ENCODE results near the gene FAM72B. TPM values are rescaled to one million over a fixed set of nuclear protein-coding genes. Genes with fewer than 3 reads are reported as not detected.
"Not testable (repeated sequence)": the region's sequence is repeated elsewhere in the genome, so short reads cannot be mapped to it uniquely, and the experiment has no call there.

Gene FAM72B
- total RNA-seq, 4 donors from 2014 or later = 1.1 to 2.5 (median 1.5) TPM

DNA sequence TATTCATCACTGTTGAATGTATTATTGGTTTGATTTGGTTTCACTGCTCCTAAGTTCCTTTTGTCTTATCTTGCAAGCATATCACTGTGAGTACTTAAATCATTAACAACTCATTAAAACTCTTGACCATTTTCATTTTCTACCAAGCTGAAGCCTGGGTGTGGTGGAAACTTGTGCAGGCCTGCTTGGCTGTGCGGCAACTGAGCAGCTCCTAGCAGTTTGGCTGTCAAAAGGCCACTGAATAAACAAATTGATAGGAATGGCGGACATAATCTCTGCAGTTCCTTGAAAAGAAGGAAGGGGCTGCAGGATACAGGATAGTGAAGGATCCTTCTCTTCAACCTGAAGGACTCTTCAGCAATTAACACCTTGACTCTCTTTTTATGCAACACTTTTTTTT is 26.6 kb upstream of the FAM72B start:
- H3K36me3 ChIP-seq; H3K4me1 ChIP-seq; H3K9me3 ChIP-seq; DNase-seq (ENCODE audit: low spot score in 2 of 2); H3K27ac ChIP-seq; H3K4me3 ChIP-seq; H3K27me3 ChIP-seq: not testable (repeated sequence)
- 40% methylated on average over 2 of the region's 2 CpGs for WGBS

DNA sequence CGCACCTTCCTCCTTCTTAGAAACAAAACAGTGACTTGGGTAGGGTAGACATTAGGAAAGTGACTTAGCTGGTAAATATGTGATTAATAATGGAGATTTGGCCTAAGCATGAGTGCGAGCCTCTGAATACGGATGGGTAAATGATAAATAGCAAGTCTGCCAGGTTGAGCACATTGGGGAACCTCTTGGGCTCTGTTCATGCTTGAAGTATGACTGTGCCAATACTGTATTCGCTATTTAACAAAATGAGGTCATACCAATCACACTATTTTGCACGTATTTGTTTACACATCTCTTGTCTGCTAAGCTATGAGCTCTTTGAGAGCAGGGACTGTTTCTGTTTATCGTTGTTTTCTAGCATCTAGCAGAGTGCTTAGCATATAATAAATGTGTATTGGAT is 24.2 kb upstream of the FAM72B start:
- H3K27me3 ChIP-seq; DNase-seq (ENCODE audit: low spot score in 2 of 2); H3K36me3 ChIP-seq; H3K4me3 ChIP-seq; H3K4me1 ChIP-seq; H3K27ac ChIP-seq; H3K9me3 ChIP-seq: not testable (repeated sequence)
- WGBS = 65% methylated on average over 5 of the region's 6 CpGs

DNA sequence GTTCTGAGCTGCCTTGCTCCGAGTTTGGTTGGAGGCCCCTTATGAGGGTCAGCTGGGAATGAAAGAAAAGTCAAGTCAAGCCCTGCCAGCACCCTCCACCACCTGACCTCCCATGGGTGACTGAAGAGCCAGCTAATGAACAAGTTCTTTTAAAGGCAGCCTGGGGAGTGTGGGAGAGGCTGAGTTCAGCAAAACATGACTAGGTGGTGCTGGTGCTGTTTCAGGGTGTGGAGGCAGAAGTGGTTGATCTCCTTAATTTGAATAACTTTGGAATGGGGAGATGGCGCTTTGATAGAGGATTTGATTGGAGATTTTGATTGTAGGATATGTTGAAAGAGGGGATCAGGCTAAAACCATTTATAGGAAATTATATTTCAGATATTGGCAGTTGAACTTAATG is 23.2 kb upstream of the FAM72B start:
- not testable (repeated sequence) for H3K27ac ChIP-seq; H3K4me3 ChIP-seq; H3K27me3 ChIP-seq; H3K4me1 ChIP-seq; H3K9me3 ChIP-seq; DNase-seq (ENCODE audit: low spot score in 2 of 2); H3K36me3 ChIP-seq
- 83% methylated on average over 2 of the region's 2 CpGs for WGBS

DNA sequence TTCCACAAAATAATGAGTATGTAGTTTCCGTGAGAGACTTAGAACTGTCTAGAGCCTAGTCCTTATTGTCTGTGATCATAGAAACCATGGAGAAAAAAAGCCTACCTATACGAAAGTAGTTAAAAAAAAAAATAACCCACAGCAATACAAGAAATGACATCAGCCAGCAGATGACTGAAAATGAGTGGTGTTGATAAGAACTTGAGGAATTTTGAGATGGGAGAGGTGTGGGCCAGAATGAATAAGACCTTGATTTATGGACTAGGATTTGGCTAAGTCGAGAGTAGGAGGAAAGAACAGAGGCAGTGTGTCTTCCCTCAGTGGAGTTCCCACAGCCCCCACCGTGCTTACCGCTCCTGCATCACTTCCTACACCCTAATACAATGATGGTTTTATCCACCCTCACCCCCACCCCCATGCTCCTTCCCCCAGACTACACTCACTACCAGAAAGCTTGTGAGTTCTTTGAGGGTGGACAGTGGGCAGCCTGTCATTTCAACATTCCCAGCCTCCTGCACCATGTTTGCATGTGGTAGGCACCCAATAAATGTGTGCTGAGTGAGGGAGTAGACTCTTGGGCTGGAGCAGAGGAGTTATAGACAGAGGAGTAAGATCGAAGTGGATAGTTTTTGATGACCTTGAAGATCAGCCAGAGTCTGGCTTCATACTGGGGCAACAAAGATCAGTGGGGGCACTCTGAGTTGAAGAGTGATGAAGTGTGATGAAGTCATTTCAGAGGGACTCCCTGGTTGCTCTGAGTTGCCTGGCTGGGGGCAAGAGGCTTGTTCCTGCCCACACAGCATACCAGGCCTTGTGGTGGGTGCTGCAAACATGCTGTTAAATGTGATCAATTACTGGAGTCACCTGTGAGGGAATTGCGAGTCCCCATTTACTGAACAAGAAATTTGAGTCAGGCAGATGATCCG is 21.9 kb upstream of the FAM72B start:
- H3K9me3 ChIP-seq; H3K4me1 ChIP-seq; H3K4me3 ChIP-seq; DNase-seq (ENCODE audit: low spot score in 2 of 2); H3K27me3 ChIP-seq; H3K27ac ChIP-seq; H3K36me3 ChIP-seq: not testable (repeated sequence)
- 100% methylated on average over 1 of the region's 8 CpGs for WGBS

DNA sequence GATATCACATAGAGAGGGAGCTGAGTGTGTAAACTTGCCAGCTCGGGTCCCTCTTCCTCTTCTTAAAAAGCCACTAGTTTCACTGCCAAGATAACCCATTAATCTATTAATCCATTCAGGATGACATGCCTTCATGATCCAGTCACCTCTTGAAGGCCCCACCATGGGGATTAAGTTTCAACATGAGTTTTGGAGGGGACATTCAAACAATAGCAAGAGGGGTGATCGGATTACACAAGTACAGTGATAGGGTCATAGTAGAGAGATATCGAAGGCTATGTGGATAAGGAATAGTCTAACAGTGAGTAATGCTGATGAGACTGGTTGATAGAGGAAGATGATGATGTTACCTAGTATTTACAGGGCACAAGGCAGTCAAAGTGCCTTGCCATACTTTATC is 18.8 kb upstream of the FAM72B start:
- not testable (repeated sequence) for H3K4me1 ChIP-seq; H3K27ac ChIP-seq; H3K4me3 ChIP-seq; H3K36me3 ChIP-seq; H3K27me3 ChIP-seq; DNase-seq (ENCODE audit: low spot score in 2 of 2); H3K9me3 ChIP-seq
- 100% methylated on average over 2 of the region's 3 CpGs for WGBS

DNA sequence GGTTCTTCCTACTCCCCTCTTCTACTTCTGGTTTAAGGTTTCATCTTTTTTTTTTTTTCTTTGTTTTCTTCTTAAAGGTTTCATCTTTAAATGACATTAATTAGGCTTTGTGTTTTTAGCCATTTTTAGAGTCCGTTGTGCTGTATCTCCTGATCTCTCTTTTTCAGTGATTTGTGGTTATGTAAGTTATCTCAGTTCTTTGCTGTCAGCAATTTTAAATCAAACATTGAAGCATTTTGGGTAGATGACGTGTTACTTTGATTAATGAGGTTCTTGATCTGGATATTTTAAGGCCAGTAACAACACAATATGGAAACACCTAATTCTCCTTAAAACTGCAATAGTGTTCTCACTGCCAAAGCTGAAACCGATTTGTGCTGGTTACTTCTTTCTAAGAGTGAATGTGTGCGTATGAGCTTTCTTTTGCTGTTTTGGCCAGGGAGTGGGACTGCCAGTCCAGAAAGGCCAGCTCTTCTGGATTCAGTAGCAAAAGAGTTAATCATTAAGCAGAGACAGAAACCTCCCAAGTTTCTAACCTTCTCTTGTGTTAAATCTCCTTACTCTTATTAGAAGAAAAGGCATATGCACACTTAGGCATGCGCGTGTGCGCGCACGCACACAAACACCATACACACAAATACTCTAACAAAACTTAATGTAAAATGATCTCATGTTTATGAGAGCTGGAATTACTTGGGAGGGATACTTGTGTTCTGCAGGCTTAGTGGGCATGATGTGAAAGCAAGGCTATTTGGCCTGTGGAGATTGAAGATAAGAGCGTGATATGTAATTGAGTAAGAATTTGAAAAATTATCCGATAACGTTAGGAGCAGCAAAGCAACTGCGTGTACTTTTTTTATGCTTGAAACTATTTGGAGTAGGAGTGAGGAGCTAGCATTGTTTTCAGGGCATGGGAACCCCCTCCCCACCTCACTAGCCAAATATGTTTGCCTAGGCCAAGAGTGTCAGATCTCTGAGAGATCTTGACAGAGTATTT is 17.1 kb upstream of the FAM72B start:
- H3K27ac ChIP-seq; H3K9me3 ChIP-seq; H3K36me3 ChIP-seq; DNase-seq (ENCODE audit: low spot score in 2 of 2); H3K4me1 ChIP-seq; H3K4me3 ChIP-seq; H3K27me3 ChIP-seq: not testable (repeated sequence)
- 86% methylated on average over 9 of the region's 13 CpGs for WGBS

DNA sequence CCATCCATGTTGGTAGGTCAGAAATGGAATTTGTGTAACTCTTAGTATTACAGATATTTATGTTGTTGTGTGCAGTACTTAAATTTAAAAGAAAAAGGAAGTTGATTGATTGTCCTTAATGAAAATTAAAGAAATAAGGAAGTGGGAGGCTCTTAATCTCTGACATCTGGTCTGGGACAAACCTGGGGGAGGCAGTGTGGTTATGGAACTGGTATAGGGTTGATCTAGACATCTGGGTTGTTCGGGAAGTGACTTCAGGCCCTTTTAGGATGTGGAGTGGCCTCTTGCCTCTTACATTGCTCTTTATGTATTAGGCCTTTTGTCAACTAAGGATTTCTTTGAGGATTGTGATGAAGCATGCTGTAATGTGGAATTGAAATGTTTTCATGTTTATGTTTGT is 16.1 kb upstream of the FAM72B start:
- WGBS = no CpG with 5 or more reads among the region's 1 CpG

DNA sequence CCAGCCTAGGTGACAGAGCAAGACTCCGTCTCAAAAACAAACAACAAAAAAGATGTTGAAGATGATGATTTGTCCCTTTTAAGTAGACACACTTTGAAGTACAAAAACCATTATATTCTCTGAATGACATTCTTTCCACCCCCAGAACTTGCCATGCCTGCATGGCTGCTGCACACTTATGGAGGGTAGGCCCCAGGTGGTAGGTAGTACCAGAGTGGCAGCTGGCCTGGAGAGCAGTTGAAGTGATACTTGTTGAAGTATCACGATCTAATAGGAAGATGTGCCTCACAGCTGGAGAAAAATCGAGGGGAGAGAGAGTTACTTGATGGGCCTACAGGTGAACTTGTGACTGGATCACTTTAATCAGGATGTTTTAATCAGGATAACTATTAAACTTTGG is 15.6 kb upstream of the FAM72B start:
- WGBS = no CpG with 5 or more reads among the region's 3 CpGs
- DNase-seq (ENCODE audit: low spot score in 2 of 2) = not testable (repeated sequence)

More for the DNA sequence above, 16.1 kb upstream of the FAM72B start:
- not testable (repeated sequence) for H3K9me3 ChIP-seq; DNase-seq (ENCODE audit: low spot score in 2 of 2); H3K27ac ChIP-seq; H3K4me1 ChIP-seq; H3K4me3 ChIP-seq; H3K27me3 ChIP-seq; H3K36me3 ChIP-seq

DNA sequence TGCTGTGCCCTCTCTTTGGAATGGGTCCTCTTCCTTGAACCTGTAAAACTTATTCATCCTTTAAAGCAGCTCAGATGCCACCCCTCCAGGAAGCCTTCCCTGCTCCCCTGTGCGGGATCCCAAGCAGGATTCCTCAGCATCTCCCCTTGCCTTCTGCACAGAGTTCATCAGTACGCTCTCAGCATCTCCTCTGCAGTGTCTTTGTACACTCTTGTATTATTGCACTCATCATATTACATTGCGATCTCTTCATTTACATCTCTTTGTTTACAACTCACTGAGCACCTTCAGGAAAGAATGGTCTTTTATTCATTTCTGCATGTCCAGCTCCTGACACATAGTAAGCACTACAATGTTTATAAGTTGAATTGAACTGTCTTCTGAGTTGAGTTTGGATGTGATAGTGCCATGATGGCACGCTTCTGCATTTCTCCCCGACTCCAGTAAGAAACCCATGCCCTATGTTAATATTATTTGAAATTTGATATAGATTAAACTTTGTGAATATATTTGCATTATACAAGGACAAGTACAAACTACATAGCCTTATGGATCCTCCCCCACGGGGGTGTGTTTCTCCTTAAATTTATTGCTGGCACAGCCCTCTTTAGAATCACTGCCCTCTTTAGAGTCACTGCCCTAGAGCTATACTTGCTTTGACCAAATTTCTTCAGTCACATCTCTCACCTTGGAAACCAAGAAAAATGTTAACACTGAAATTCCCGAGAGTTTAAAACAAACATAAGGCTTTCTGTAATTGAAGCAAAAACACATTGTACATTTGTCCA is 13.1 kb upstream of the FAM72B start:
- 92% methylated on average over 3 of the region's 7 CpGs for WGBS

More for the DNA sequence above, 15.6 kb upstream of the FAM72B start:
- not testable (repeated sequence) for H3K27ac ChIP-seq, H3K36me3 ChIP-seq, H3K9me3 ChIP-seq, H3K4me1 ChIP-seq, H3K4me3 ChIP-seq, H3K27me3 ChIP-seq

DNA sequence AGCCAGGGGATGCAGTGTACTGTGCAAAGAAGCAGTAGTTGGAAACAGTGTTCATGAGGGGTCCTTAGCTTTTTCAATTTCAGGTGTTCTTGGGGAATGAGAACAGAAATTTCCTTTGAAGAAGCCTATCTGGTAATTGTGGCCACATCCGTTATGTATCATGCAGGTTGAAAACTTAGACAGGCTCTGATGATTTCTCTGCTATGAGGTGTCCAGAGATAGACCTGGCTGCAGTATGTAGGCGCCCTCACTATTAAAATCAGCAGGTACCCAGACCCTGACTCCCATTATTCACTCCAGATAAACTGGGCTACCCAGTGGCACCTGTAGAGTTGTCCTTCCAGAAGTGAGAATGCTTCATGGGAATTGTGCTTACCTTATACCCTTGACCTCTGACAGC is 8.4 kb upstream of the FAM72B start:
- not testable (repeated sequence) for DNase-seq (ENCODE audit: low spot score in 2 of 2); H3K9me3 ChIP-seq; H3K27ac ChIP-seq; H3K4me3 ChIP-seq; H3K4me1 ChIP-seq; H3K27me3 ChIP-seq; H3K36me3 ChIP-seq
- WGBS = no CpG with 5 or more reads among the region's 2 CpGs

More for the DNA sequence above, 13.1 kb upstream of the FAM72B start:
- DNase-seq (ENCODE audit: low spot score in 2 of 2); H3K36me3 ChIP-seq; H3K4me3 ChIP-seq; H3K27ac ChIP-seq; H3K27me3 ChIP-seq; H3K9me3 ChIP-seq; H3K4me1 ChIP-seq: not testable (repeated sequence)

DNA sequence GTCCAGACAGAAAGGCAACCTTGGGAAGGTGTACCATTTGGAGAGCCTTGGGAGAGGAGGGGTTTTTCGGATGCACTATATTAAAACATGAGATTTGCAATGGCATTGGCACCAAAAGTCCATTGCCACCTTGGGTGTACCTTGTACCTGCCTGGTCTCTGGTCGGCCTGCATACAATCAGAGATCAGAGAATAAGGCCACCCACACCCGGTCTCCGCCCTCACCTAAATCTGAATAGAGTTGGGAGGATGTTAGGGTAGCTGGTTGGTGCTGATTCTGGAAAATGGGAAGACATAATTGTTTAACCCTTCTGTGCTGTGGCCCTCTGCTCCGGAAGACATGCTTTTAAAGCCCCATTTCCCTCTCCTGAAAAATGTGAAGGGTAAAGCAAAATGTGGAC is 3.8 kb upstream of the FAM72B start:
- not testable (repeated sequence) for H3K36me3 ChIP-seq; H3K9me3 ChIP-seq; H3K27ac ChIP-seq; H3K27me3 ChIP-seq; H3K4me1 ChIP-seq; DNase-seq (ENCODE audit: low spot score in 2 of 2)
- 81% methylated on average over 5 of the region's 5 CpGs for WGBS
- peak overlapping the region; percentile 23 for H3K4me3 ChIP-seq

DNA sequence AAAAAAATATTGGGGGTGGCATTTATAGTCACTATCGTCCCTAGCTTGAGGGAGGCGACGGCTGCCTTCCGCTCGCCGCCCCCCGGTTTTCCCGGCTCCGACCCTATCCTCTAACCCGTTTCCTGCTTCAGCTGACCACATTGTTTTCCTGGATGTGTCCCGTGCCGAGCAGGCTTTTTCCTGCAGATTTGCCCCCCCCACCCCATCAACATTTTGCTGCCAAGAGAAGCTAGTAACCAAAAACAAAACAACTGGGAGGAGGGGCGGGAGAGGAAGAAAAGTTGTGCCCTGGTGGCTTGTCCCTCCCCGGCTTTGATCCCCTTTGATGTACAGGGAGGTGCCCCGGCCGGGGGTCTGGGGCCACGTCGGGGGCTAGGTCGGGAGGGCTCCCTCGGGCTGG is 2.1 kb upstream of the FAM72B start:
- not testable (repeated sequence) for H3K27me3 ChIP-seq, H3K27ac ChIP-seq, H3K4me1 ChIP-seq, H3K9me3 ChIP-seq, H3K36me3 ChIP-seq
- DNase-seq (ENCODE audit: low spot score in 2 of 2) = peak; percentile 68 to 70
- peak overlapping the region; percentile 56 for H3K4me3 ChIP-seq
- 0% methylated on average over 4 of the region's 20 CpGs for whole genome bisulfite sequencing

DNA sequence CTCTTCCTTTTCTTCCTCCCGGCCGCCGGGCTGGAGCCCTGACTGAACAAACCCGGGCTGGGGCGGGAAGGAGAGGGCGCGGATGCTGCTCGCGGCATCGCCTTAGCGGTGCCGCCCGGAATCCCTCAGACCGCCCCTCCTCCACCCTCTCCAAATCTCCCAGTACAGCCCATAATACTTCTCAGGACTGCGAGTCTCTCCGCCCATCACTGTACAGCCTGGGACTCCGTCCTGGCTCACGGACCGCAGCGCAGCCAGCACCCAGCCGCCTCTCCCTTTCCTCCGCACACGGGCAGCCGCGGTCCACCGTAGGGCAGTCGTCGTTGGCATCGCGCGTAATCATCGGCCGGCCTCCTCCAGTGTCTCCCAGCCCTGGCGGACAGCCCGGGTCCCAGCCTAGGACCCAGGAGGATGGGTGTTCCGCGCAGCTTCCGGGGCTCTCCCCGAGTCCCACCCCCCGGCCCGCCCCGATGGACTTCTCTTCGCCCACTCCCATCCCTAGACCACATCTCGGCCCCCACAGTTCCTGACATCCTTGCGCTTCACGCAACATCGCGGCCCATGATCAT is 1.1 kb upstream of the FAM72B start:
- H3K27me3 ChIP-seq; H3K9me3 ChIP-seq; H3K4me1 ChIP-seq; DNase-seq (ENCODE audit: low spot score in 2 of 2); H3K36me3 ChIP-seq: not testable (repeated sequence)
- Histone ChIP-seq H3K4me3 (peak overlapping the region; percentile 56), H3K27ac (peak overlapping the region; percentile 83)
- WGBS = no CpG with 5 or more reads among the region's 48 CpGs

Measured in suprapubic skin (tissue), 4 donors.